ENCODE results near the gene HSD17B14. TPM values are rescaled to one million over a fixed set of nuclear protein-coding genes. Genes with fewer than 3 reads are reported as not detected.
"Not testable (repeated sequence)": the region's sequence is repeated elsewhere in the genome, so short reads cannot be mapped to it uniquely, and the experiment has no call there.

HSD17B14 gene
- total RNA-seq, 1 donor from 2014 or later, result 1.9 TPM

GRCh38 chr19:48870048-48870447 is 33.8 kb upstream of the HSD17B14 start:
- intact Hi-C loops (cut with DNase I), result loop anchor here (5.0 kb wide), 1 partner anchor 97 kb away; the partner anchor contains the start of gene FTL
- no peak for DNase-seq
- no peak for ATAC-seq (ENCODE audit: poor library complexity)

GRCh38 chr19:48868114-48868886 is 32.0 kb upstream of the HSD17B14 start, which contains the start of gene PLEKHA4:
TSS of gene PLEKHA4 (minus strand) at chr19:48868617. CDS start at chr19:48867620, 997 bp downstream.
- intact Hi-C loops (cut with DNase I), result no loop called here
- ATAC-seq (ENCODE audit: poor library complexity) (peak; percentile 30), DNase-seq (peak; percentile 88)

GRCh38 chr19:48867746-48868113 is 31.4 kb upstream of the HSD17B14 start:
- ATAC-seq (ENCODE audit: poor library complexity), result no peak
- intact Hi-C loops (cut with DNase I), result no loop called here
- DNase-seq, result no peak

- no peak for ATAC-seq (ENCODE audit: poor library complexity)
- intact Hi-C loops (cut with DNase I), result no loop called here
- DNase-seq, result no peak
These were observed 30.9 kb upstream of the HSD17B14 start for GRCh38 chr19:48867123-48867745.

GRCh38 chr19:48866692-48867091 is 30.4 kb upstream of the HSD17B14 start:
- intact Hi-C loops (cut with DNase I), result no loop called here
- DNase-seq, result no peak
- no peak for ATAC-seq (ENCODE audit: poor library complexity)

- ATAC-seq (ENCODE audit: poor library complexity) (no peak), DNase-seq (no peak)
- intact Hi-C loops (cut with DNase I), result no loop called here
These were observed 26.5 kb upstream of the HSD17B14 start for GRCh38 chr19:48862827-48863226.

- no peak for DNase-seq
- intact Hi-C loops (cut with DNase I), result no loop called here
- no peak for ATAC-seq (ENCODE audit: poor library complexity)
These were observed 25.0 kb upstream of the HSD17B14 start for GRCh38 chr19:48861313-48861712.

- DNase-seq, result peak; percentile 47
These were observed 23.7 kb upstream of the HSD17B14 start for GRCh38 chr19:48859711-48860572.

GRCh38 chr19:48858984-48859710 is 22.9 kb upstream of the HSD17B14 start:
- intact Hi-C loops (cut with DNase I), result no loop called here
- ATAC-seq (ENCODE audit: poor library complexity), result peak; percentile 35
- peak; percentile 70 for DNase-seq

More at GRCh38 chr19:48859711-48860572, 23.7 kb upstream of the HSD17B14 start:
- intact Hi-C loops (cut with DNase I), result no loop called here
- ATAC-seq (ENCODE audit: poor library complexity), result peak; percentile 13

GRCh38 chr19:48856921-48857320 is 20.6 kb upstream of the HSD17B14 start:
- intact Hi-C loops (cut with DNase I), result no loop called here
- no peak for ATAC-seq (ENCODE audit: poor library complexity)

GRCh38 chr19:48854103-48854502 is 17.8 kb upstream of the HSD17B14 start:
- ATAC-seq (ENCODE audit: poor library complexity), result no peak
- DNase-seq, result no peak
- intact Hi-C loops (cut with DNase I), result no loop called here

More at GRCh38 chr19:48856921-48857320, 20.6 kb upstream of the HSD17B14 start:
- no peak for DNase-seq

- no peak for ATAC-seq (ENCODE audit: poor library complexity)
- DNase-seq, result no peak
- intact Hi-C loops (cut with DNase I), result no loop called here
These were observed 17.2 kb upstream of the HSD17B14 start for GRCh38 chr19:48853483-48853882.

- intact Hi-C loops (cut with DNase I), result no loop called here
- no peak for ATAC-seq (ENCODE audit: poor library complexity)
- DNase-seq, result no peak
These were observed 16.0 kb upstream of the HSD17B14 start for GRCh38 chr19:48852292-48852691.

GRCh38 chr19:48846659-48847058 is 10.4 kb upstream of the HSD17B14 start:
- DNase-seq; intact Hi-C loops (cut with DNase I); ATAC-seq (ENCODE audit: poor library complexity): not testable (repeated sequence)

GRCh38 chr19:48845384-48845783 is 9.1 kb upstream of the HSD17B14 start:
- DNase-seq (no peak), ATAC-seq (ENCODE audit: poor library complexity) (no peak)
- intact Hi-C loops (cut with DNase I), result no loop called here

GRCh38 chr19:48844472-48844871 is 8.2 kb upstream of the HSD17B14 start:
- intact Hi-C loops (cut with DNase I), result no loop called here
- ATAC-seq (ENCODE audit: poor library complexity) (no peak), DNase-seq (no peak)

GRCh38 chr19:48842789-48843162 is 6.5 kb upstream of the HSD17B14 start:
- DNase-seq (no peak), ATAC-seq (ENCODE audit: poor library complexity) (peak; percentile 66)
- intact Hi-C loops (cut with DNase I), result loop anchor here (2.0 kb wide), 1 partner anchor 54 kb away; no protein-coding TSS in a partner anchor

GRCh38 chr19:48841571-48841970 is 5.3 kb upstream of the HSD17B14 start:
- no peak for DNase-seq
- intact Hi-C loops (cut with DNase I), result no loop called here
- ATAC-seq (ENCODE audit: poor library complexity), result no peak

GRCh38 chr19:48841047-48841446 is 4.8 kb upstream of the HSD17B14 start:
- DNase-seq, result no peak
- intact Hi-C loops (cut with DNase I), result no loop called here
- ATAC-seq (ENCODE audit: poor library complexity), result no peak
